Measurements from ENCODE around the gene BOD1.

BOD1 gene

GRCh38 chr5:173575985-173576384, 40.5 kb downstream of the BOD1 start:
- no peak for DNase-seq (ENCODE audit: low read depth)

DNA sequence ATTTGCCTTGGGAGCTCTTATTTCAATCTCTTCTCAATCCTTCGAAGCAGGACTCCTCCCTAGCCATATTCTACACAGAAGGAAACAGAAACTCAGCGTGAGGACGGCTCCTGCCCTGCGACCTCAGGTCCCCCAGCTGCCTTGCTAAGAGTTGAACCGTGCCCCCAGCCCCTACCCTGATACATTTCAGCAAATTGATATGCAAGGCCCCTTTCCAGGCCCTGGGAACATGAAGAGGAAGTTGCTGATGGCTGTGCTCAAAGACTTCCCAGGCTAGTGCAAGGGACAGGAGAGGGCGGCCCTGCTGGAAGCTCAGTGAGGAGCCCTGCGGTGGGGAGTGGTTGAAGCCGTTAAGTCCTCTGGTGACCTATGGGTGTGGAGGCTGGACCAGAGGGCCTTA, 41.5 kb downstream of the BOD1 start:
- no peak for DNase-seq (ENCODE audit: low read depth)

GRCh38 chr5:173573126-173573960, 43.1 kb downstream of the BOD1 start:
- DNase-seq (ENCODE audit: low read depth), result peak; percentile 63

GRCh38 chr5:173572431-173573125, 43.9 kb downstream of the BOD1 start:
- no peak for DNase-seq (ENCODE audit: low read depth)

- no peak for DNase-seq (ENCODE audit: low read depth)
These were observed 45.9 kb downstream of the BOD1 start for GRCh38 chr5:173570321-173571090.

DNA sequence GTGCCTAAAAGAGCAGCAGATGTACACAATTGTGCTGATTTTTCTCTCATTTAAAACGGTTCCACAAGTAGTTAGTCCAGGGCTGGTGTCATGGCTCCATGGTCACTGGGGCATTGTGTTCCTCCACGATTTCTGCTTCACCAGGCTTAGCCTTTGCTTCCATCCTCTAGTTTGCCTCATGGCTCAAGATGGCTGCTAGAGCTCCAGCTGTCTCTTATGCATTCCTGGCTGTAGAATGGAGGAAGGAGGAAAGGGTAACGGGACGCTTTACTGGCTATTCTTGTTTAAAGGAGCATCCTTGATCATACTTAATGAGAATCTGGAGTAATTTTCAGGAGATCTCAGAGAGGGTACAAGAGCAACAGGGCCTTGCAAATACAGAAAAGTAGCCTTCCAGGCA, 47.7 kb downstream of the BOD1 start:
- no peak for DNase-seq (ENCODE audit: low read depth)

GRCh38 chr5:173568128-173568527, 48.3 kb downstream of the BOD1 start:
- DNase-seq (ENCODE audit: low read depth), result no peak

GRCh38 chr5:173567548-173567947, 48.9 kb downstream of the BOD1 start:
- no peak for DNase-seq (ENCODE audit: low read depth)

DNA sequence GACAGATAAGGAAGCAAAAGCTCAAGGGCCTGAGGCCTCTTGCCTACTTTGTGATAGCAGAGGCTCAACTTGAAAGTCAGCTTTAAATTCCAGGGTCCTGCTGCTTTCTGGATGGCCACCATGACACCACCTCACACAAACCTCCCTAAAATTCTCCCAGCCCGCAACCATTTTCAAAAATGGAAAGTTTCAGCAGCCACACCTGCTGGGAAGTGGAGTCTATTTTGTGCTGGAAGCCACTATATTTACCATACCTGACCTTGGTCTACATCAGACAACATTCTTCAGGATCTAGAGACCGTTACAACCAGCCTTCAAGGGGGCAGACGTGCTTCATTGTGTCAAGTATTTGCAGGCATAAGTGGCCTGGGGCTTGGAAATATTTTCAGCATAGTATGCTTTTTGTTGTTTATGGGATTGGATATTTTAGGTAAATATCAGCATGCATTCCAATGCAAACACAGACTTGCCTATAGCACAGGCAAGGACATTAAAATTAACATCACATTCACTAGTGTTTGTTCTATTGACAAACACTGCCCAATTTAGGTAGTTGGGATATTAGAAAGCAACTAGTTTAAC, 50.9 kb downstream of the BOD1 start:
- no peak for DNase-seq (ENCODE audit: low read depth)

- DNase-seq (ENCODE audit: low read depth), result no peak
These were observed 52.3 kb downstream of the BOD1 start for GRCh38 chr5:173564106-173564505.

- DNase-seq (ENCODE audit: low read depth), result no peak
These were observed 53.2 kb downstream of the BOD1 start for GRCh38 chr5:173563246-173563645.

DNA sequence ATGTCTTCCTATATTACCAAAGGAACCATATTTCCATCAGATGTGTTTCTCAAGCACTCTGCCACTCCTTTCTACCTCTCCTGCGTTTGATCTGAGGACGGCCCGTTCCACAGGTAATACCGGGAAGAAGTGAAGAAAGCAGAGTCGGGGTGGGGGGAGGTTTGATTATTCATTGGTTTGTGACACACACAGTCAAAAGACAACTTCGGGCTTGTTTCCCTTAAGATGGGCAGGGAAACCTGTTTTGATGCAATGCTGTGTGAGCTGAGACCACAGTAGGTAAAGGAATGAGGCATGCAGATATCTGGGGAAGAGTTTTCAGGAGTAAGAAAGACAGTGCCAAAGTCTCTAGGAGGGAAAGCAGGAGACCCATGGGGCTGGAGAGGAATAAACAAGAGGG, 54.0 kb downstream of the BOD1 start:
- no peak for DNase-seq (ENCODE audit: low read depth)

Data from activated T-cell treated with anti-CD3 and anti-CD28 coated beads for 48 hours (primary cell).